ENCODE measurements around the gene TMEM170A.

- TF ChIP-seq CTCF (conservative IDR thresholded peaks at IDR 0.05) (no peak), ZFX (IDR thresholded peaks at IDR 0.05) (no peak)
Measured at GRCh38 chr16:75446416-75446815, 18.1 kb downstream of the TMEM170A start.

Data from C4-2B (cell line).